Measurements from ENCODE around the gene TPX2.
"Not testable (repeated sequence)": the region's sequence is repeated elsewhere in the genome, so short reads cannot be mapped to it uniquely, and the experiment has no call there.

TPX2 gene

DNA sequence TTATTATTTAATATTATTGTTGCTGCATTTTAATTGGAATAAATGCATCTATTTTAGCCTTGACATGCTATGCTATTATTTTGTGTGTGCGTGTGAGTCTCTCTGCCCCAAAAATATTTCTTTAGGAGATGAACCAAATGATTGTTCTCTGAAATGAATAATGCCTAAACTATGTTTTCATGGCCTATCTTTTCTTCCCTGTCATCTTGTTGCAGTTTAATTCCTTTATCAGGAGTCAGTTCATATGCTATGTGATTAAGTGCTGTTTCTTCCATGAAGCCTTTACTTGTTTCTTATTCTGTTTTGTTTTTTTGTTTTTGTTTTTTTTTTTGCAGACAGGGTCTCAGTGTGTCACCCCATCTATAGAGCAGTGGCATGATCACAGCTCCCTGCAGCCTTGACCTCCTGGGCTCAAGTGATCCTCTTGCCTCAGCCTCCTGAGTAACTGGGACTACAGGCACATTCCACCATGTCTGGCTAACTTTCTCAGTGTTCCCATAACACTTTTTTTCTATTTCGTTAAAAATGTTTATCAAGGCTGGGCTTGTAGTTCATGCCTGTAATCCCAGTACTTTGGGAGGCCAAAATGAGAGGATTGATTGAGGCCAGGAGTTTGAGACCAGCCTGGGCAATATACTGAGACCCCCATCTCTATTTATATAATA lies 25.7 kb downstream of the TPX2 start:
- DNase-seq (ENCODE audit: low spot score): peak; percentile 24

DNA sequence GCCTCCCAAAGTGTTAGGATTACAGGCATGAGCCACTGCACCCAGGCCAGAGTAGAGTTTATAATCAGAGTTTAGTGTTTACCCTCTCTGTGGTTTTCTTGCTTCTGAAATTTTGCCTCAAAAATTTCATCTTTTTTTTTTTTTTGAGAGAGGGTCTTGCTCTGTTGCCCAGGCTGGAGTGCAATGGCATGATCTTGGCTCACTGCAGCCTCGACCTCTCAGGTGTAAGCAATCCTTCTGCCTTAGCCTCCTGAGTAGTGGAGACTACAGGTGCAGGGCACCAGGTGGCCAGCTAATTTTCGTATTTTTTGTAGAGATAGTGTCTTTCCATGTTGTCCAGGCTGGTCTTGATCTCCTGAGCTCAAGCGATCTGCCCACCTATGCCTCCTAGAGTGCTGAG lies 28.7 kb downstream of the TPX2 start:
- DNase-seq (ENCODE audit: low spot score): no peak

DNA sequence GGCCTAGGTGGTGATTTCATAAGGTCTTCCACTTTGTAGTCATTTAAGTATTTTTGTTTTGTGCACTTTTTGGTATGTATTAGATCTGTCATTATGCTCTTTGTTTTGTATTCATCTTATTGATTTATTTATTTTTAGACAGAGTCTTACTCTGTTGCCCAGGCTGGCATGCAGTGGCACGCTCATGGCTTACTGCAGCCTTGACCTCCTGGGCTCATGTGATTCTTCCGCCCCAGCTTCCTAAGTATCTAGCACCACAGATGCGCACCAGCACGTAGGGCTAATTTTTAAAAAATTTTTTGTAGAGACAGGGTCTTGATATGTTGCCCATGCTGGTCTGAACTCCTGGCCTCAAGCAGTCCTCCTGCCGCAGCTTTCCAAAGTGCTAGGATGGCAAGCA lies 30.6 kb downstream of the TPX2 start:
- no peak for DNase-seq (ENCODE audit: low spot score)

DNA sequence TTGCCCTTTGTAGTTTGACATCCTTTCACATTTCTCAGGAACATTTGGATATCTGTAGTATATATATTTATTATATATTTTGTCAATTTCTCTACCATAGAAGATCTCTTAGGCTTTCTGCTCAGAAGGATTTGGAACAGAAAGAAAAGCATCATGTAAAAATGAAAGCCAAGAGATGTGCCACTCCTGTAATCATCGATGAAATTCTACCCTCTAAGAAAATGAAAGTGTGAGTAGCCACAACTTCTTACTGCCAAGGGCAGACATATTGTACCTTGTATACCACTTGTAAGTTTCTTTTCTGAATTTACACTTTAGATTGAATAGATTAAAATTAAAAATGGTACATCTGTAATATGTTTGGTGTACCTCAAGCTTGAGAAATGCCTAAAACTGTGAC lies 31.2 kb downstream of the TPX2 start:
- no peak for DNase-seq (ENCODE audit: low spot score)

DNA sequence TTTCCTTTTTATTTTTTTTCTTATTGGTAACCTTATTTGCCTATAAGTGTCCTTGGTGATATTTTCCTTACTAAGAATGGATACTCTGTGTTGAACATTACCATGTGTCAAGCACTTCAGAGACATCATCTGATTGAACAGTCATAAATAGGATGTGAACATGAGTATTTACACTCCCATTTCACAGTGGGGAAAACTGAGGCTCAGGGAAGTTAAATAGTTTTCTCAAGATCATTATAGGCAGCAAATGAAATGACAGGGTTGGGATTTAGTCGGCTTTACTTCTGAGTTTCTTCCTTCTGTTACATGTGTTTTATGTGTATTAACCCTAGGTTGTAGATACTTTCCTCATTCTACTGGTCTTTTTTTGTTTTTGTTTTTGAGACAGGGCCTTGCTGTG lies 35.3 kb downstream of the TPX2 start:
- no peak for DNase-seq (ENCODE audit: low spot score)

DNA sequence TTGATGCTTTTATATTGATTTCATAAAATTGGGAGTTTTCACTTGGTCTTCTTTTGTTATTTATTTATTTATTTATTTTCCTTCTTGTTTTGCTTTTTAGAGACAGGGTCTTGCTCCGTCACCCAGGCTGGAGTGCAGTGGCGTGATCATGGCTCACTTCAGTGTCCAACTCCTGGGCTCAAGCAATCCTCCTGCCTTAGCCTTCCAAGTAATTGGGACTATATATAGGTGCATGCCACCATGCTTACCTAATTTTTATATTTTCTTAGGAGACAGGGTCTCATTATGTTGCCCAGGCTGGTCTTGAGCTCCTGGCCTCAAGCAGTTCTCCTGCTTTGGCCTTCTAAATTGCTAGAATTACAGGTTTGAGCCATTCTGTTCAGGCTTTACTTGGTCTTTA lies 41.7 kb downstream of the TPX2 start:
- DNase-seq (ENCODE audit: low spot score): no peak

DNA sequence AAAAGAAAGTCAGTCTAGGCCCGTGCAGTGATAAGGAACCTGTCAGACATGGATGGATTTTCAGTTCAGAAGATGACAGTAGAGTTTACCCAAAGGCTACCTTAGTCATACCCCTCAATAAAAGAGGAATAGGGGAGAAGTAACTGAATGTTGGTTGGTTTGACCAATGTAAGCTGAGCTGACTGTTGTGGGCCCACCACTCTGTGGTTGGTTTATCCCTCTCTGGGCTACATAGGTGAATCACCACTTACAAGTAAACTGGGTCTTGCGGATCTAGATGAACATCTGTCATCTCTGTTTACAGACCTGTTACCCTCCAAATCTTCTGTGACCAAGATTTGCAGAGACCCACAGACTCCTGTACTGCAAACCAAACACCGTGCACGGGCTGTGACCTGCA lies 42.9 kb downstream of the TPX2 start:
- DNase-seq (ENCODE audit: low spot score): no peak

DNA sequence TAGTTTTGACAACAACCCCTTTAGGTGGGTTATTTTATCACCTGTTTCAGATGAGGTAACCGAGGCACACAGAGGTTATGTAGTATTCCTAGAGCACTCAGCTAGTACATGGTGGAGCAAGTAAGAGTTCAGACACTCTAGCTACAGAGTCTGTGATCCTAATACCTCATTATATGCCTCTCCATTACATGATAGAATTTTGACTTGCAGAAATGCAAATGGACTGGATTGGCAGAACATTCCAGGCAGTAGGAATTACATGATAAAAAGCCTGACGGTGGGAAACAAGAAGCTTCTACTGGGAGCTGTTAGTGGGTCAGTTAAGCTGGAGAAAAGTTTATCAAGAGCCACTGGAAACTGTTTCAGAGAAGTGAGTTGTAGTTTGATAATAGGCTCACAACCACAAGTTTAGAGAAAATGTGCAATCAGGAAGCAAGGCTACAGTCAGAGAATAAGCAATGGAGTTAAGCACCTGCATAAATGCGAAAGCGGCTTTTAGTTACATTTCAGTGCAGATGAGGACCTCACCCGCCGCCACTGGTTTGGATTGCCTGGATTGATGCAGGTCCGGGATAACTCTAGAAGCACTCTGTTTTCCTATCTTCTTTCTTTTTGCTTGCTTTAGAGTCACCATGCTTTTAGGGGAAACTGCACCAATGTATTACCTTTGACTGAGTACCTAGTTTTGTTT lies 45.4 kb downstream of the TPX2 start:
- no peak for DNase-seq (ENCODE audit: low spot score)

DNA sequence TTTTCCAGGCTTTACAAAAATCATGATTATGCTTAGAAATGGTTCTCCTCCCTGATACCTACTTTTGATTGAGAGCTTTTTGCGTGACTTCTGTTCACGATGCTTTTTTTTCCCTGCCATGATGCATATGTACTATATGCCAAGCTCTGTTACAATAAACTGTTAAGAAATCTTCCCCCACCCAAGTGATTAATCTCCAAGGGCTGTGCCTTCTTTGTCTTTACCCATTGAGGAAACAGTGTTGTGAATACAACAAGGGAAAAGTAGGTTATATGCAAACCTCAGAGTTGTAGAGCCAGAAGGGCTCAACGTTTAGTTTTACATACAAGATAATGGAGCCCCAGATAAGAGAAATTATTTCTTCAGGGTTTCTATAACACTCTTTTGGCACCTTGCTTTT lies 46.0 kb downstream of the TPX2 start:
- no peak for DNase-seq (ENCODE audit: low spot score)

DNA sequence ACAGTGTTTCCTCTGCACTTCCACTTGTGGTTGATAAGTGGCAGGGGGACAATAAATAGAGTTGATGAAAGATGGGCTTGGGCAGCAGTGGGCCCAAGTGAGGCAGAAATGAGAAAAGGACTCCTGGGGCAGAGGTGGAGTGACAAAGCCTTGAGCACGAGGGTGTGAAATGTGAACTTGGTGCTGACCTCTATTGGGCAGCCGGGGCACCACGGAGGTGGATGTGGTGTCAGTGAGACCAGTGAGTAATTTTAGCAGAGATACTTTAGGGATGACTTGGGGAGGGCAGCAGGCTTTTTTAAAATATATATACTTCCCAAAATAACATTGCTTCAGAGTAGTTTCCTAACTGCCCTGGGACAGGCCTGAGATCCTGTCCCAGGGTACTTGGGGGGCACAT lies 49.5 kb downstream of the TPX2 start:
- peak; percentile 69 for DNase-seq (ENCODE audit: low spot score)

DNA sequence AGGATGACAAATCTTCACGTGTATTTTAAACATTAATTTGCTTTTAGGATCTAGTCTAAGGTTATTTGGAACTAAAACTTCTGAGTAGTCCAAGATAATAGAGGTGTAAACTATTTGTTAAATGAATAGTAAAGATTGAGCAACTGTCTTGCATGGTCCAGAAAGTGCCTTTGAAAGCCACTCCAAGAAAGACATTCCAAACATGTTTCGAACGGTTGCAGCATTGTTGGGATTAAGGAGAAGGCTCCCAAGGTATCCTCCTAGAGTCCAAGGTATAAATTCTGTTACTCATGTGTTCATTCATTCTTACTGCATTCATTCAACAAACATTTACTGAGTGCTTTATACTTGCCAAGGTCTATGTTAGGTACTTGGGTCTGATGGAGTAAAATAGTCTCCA lies 51.3 kb downstream of the TPX2 start:
- DNase-seq (ENCODE audit: low spot score): no peak

DNA sequence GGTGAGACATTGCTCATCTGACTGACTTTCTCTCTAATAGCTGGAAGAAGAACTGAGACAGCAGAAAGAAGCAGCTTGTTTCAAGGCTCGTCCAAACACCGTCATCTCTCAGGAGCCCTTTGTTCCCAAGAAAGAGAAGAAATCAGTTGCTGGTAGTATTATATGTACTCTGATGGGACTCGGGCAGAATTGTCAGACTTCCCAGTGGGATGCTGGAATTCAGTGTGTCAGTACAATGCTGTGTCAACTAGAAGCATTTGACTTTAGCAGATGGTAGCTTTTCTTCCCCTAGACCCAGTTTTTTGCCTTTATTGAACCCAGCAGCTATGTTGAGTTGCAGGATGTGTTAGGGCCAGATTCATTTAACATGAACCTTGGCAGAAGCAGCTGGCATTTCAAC lies 58.3 kb downstream of the TPX2 start:
- no peak for DNase-seq (ENCODE audit: low spot score)

DNA sequence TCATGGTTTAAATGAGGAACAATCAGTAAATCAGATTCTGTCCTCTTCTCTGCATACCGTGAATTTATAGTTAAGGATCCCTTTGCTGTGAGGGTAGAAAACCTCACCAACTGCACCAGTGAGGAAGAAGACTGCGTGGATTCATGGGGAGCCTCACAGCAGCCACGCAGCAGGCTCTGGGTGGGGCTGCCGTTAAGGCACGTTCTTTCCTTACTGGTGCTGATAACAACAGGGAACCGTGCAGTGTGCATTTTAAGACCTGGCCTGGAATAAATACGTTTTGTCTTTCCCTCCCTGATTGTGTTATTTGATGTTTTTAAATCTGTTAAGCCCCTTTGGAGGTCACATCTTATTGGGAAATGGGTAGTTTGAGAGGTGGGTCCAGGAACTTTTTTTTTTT lies 62.4 kb downstream of the TPX2 start:
- DNase-seq (ENCODE audit: low spot score): no peak

DNA sequence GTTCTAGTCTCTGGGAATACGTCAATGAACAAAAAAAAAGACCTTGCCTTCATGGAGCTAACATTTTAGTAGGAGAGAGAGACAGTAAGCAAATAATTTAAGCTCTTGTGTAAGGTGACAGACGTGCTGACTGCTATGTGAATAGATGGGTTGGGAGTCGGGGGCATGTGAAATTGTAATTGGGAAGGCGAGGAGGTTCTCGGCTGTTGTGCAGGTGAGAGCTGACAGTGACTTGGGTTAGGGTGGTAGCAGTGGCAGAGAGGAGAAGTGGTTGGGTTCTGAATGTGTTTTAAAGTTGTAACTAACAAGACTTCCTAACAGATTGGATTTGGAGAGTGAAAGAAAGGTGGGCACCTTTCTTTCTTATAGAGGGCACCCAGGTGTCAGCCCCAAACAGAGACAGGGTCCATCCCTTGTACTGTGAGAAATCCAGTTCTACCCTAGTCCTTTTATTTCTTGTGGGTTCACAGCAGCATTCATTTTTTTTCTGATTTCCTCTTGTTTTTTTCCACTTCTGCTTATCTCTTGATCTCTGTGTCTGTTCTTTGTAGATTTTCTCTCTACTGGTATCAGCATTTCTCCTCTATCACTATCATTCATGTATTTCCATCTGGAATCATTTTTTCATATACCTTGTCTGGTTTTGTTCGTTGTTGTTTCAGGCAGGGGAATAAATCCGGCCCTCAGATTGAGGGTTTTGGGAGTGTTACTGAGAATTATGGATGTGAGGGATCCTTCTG lies 64.6 kb downstream of the TPX2 start:
- DNase-seq (ENCODE audit: low spot score): no peak

DNA sequence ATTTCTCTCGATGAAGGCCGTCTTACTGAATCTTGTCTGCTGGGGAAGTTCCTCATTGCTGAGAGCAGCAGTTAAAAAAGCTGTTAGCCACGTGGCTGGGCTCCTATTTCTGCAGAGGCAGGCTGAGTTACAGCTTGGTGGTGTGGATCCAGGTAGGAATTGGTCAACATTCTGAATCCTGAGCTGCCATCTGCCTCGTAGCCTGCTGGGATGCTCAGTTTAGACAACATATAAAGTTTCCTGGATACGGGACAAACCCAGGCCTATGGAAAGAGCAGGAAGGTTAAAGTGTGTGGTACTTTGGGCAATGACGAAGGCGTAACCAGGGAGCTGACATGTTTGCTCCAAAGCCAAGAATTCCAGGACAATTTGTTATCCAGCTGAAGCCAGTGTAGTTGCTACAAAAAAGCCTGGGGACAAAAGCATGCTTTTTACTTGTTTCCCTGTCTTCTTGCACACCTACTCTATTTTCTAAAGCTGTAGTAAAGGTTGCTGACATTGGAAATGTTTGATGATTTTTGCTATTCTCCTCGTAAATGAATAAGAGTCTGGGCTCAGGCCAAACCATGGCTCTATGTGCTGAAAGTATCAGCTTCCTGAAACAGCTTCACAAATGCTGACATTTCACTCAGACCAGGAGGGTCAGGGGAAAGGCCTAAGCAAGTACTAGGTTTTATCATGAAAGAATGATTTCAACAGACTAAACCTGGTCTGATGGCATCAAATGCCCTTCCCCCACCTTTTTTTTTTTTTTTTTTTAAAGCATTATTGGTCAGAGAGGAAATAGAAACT lies 67.7 kb downstream of the TPX2 start:
- DNase-seq (ENCODE audit: low spot score): no peak

DNA sequence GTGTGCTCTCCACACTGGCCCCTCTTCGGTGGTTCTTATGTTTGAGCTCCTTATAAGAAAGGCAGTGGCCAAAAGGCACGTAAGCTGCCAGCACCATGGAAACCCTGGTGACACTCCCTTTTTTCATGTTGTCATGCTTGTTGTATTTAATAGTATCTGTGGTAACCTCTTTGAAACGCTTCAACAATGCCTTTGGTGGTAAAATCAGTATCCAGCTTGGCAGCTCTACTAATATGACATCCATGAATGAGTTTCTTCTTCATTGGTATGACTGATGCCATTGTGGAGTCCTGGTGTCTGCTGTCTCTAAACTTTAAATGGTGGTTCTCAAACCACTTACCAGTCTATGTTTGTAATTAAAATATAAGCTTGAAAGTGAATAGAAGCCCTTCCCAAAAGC lies 69.4 kb downstream of the TPX2 start:
- no peak for DNase-seq (ENCODE audit: low spot score)

DNA sequence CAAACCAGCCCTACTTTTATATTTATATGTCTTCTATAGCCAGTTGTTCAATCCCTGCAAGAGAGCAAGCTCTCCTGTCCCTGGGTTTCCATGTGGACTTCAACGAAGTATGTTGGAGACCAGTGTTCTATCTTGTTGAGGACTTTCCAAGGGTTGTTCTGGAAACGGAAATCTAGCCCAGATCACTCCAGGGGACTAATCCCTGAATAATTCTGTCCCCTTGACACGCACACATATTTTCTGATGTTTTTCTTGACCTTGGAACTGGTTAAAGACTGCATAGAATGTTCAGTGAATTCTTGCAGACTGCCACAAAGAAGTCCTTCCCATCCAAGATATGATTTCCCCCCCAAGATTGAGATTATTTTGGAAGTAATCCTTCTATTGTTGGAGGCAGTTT lies 70.6 kb downstream of the TPX2 start:
- DNase-seq (ENCODE audit: low spot score): no peak

DNA sequence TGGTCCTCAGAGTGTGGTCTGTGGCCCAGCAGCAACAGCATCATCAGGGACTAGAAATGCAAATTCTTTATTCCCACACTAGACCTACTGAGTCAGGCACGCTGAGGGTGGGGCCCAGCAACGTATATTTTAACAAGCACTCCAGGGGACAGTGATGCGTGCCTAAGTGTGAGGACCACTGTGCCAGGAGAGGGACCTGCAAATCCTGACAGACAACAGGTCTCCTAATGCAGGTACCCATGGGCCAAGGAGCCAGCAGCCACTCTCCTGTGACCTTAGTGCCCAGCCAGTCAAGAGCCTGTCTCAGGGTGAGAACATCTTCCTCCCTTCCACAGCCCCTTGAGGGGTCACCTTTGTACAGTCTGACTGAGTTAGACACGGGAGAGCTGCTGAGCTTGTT lies 72.1 kb downstream of the TPX2 start:
- no peak for DNase-seq (ENCODE audit: low spot score)

DNA sequence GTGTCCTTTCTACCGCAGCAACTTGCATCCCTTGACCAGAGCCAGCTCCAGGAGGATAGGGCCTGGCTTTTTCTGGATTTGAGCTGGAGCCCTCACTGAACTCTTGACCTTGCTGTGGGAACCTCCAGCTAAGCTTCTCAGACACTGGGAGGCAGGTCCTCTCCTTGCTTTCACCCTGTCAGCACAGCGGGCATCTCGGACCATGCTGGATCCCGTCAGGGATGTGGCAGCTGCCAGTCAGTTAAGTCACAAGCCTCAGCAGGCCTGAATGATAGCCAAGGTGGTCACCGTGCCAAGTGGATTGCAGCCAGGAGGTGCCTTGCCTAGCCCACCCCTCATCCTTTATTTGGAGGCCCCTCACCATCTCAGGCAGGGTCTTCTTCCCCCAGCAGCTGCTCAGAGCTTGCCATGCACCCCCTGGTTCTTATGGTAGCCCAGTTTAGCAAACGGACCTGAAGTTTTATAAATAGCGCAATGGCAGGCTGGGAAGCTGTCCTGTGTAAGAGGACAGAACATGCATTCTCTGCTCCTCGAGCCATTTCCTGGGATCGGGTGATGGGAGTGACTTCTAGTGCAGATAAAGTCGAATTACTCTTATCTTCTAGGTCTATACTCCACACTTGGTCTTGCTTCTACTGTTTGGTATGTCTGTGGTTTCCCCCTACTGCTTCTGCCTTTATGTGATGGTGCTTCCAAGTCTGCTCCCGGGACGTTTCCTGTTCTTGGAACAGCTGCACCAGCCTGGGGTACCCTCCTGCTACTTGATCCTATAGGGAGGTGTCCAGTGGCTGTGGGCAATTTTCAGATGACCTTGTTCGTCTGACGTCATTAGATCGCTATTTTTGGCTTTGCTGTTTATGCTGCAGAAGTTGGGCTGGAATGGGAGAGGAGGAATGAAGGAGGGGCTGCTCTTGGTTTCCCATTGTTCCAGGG lies 73.0 kb downstream of the TPX2 start:
- no peak for DNase-seq (ENCODE audit: low spot score)

DNA sequence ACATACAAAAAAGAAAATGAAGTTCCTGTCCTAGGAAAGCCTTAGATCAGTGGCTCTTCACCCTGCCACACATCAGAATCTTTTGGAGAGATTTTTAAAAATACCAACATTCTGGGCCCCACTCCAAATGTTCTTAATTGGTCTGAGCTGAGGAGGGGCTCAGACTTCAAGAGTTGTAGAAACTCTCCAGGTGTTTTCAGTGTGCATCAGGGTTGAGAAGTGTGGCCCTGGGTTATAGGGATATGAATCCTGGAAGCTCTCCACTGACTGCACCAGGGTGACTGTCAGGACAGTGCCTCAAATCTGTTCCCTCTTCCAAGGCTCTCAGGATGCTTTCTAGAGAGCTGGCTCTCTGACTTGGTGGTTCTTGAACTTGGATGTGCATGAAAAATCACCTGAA lies 74.5 kb downstream of the TPX2 start:
- no peak for DNase-seq (ENCODE audit: low spot score)

DNA sequence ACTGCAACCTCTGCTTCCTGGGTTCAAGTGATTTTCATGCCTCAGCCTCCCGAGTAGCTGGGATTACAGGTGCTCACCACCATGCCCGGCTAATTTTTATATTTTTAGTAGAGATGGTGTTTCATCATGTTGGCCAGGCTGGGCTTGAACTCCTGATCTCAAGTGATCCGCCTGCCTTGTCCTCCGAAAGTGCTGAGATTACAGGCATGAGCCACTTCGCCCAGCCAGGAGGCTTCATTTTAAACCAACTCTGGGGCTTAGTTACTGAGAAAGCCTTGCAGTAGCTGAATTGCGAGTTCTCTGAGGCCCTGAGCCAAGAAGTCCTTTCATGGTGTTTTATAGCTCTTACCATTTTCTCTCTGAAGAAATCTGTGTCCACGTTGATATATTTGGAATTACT lies 75.1 kb downstream of the TPX2 start:
- not testable (repeated sequence) for DNase-seq (ENCODE audit: low spot score)
